Retina (tissue), 1 donor: Measurements from ENCODE around the gene LRRC47.

ENCODE experiments used
- DNase-seq: peaks from one replicate; pipeline ENCODE4 v3.0.0-alpha.2; 2016

The LRRC47 gene

GRCh38 chr1:3746389-3746829 is 49.9 kb downstream of the LRRC47 start:
- no peak for DNase-seq

GRCh38 chr1:3745590-3746381 is 50.5 kb downstream of the LRRC47 start:
- no peak for DNase-seq

- DNase-seq = no peak
Observed at GRCh38 chr1:3745071-3745470, 51.2 kb downstream of the LRRC47 start.

- no peak for DNase-seq
Observed at GRCh38 chr1:3744646-3745045, 51.7 kb downstream of the LRRC47 start.

- no peak for DNase-seq
Observed at GRCh38 chr1:3743826-3744225, 52.5 kb downstream of the LRRC47 start.

- DNase-seq = no peak
Observed at GRCh38 chr1:3743421-3743820, 52.9 kb downstream of the LRRC47 start.

- no peak for DNase-seq
Observed at GRCh38 chr1:3742439-3743298, 53.6 kb downstream of the LRRC47 start.

- DNase-seq = no peak
Observed at GRCh38 chr1:3741566-3742438, 54.5 kb downstream of the LRRC47 start.

GRCh38 chr1:3740752-3741151 is 55.5 kb downstream of the LRRC47 start:
- no peak for DNase-seq

GRCh38 chr1:3740042-3740441 is 56.3 kb downstream of the LRRC47 start:
- DNase-seq = no peak

GRCh38 chr1:3738943-3739342 is 57.4 kb downstream of the LRRC47 start:
- DNase-seq = no peak

- DNase-seq = no peak
Observed at GRCh38 chr1:3736708-3737107, 59.6 kb downstream of the LRRC47 start.

GRCh38 chr1:3736131-3736561 is 60.2 kb downstream of the LRRC47 start:
- no peak for DNase-seq

- no peak for DNase-seq
Observed at GRCh38 chr1:3735688-3736087, 60.6 kb downstream of the LRRC47 start.

GRCh38 chr1:3735027-3735681 is 61.1 kb downstream of the LRRC47 start:
- no peak for DNase-seq

GRCh38 chr1:3734602-3735001 is 61.7 kb downstream of the LRRC47 start:
- DNase-seq = no peak

GRCh38 chr1:3733883-3734589 is 62.3 kb downstream of the LRRC47 start:
- DNase-seq = no peak

- DNase-seq = no peak
Observed at GRCh38 chr1:3733094-3733882, 63.0 kb downstream of the LRRC47 start.

GRCh38 chr1:3732434-3733093 is 63.7 kb downstream of the LRRC47 start:
- DNase-seq = peak; percentile 81
